ENCODE results near the gene CHERP.

- TF ChIP-seq, protein P1, sequence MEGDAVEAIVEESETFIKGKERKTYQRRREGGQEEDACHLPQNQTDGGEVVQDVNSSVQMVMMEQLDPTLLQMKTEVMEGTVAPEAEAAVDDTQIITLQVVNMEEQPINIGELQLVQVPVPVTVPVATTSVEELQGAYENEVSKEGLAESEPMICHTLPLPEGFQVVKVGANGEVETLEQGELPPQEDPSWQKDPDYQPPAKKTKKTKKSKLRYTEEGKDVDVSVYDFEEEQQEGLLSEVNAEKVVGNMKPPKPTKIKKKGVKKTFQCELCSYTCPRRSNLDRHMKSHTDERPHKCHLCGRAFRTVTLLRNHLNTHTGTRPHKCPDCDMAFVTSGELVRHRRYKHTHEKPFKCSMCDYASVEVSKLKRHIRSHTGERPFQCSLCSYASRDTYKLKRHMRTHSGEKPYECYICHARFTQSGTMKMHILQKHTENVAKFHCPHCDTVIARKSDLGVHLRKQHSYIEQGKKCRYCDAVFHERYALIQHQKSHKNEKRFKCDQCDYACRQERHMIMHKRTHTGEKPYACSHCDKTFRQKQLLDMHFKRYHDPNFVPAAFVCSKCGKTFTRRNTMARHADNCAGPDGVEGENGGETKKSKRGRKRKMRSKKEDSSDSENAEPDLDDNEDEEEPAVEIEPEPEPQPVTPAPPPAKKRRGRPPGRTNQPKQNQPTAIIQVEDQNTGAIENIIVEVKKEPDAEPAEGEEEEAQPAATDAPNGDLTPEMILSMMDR (conservative IDR thresholded peaks at IDR 0.05; ENCODE audit: low read depth, low read length), result no peak
- TF ChIP-seq POLR2A (IDR thresholded peaks at IDR 0.05; ENCODE audit: low read depth, low read length) (no peak), MXI1 (IDR thresholded peaks at IDR 0.05; ENCODE audit: borderline replicate concordance, low read depth, low read length) (no peak), CEBPB (IDR thresholded peaks at IDR 0.05; ENCODE audit: low read depth, low read length) (no peak), RAD21 (IDR thresholded peaks at IDR 0.05; ENCODE audit: low read length) (no peak), MAZ (IDR thresholded peaks at IDR 0.05; ENCODE audit: borderline replicate concordance, low read depth, low read length) (no peak), NFE2L2 (IDR thresholded peaks at IDR 0.05; ENCODE audit: low read depth, low read length) (no peak), SMC3 (IDR thresholded peaks at IDR 0.05; ENCODE audit: low read depth, low read length) (no peak), RFX5 (IDR thresholded peaks at IDR 0.05; ENCODE audit: low read depth, low read length) (no peak)
- TF ChIP-seq, protein P2, sequence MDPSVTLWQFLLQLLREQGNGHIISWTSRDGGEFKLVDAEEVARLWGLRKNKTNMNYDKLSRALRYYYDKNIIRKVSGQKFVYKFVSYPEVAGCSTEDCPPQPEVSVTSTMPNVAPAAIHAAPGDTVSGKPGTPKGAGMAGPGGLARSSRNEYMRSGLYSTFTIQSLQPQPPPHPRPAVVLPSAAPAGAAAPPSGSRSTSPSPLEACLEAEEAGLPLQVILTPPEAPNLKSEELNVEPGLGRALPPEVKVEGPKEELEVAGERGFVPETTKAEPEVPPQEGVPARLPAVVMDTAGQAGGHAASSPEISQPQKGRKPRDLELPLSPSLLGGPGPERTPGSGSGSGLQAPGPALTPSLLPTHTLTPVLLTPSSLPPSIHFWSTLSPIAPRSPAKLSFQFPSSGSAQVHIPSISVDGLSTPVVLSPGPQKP (IDR thresholded peaks at IDR 0.05; ENCODE audit: borderline replicate concordance, low read depth, low read length), result no peak
Observed at GRCh38 chr19:16532440-16533234, 9.6 kb downstream of the CHERP start.
